Measurements from ENCODE around the gene GNB1. TPM values are rescaled to one million over a fixed set of nuclear protein-coding genes. Genes with fewer than 3 reads are reported as not detected.

Gene GNB1
- total RNA-seq, 1 donor from 2014 or later = 116 TPM

- Histone ChIP-seq H3K36me3 (ENCODE audit: control insufficient read depth, insufficient read depth, low read length) (no peaks in the 10 kb centered on the region), H3K4me3 (ENCODE audit: low read depth, low read length) (peak overlapping the region; percentile 96), H3K27me3 (ENCODE audit: control insufficient read depth, insufficient read depth, low read length) (no peaks in the 10 kb centered on the region)
- no peak for DNase-seq (ENCODE audit: low read depth)
- FAIRE-seq = no peak
- TF ChIP-seq CTCF (IDR thresholded peaks at IDR 0.05; ENCODE audit: insufficient read depth, low read length, severe bottlenecking) = no peak
Observed at GRCh38 chr1:1779320-1779675, 111.6 kb downstream of the GNB1 start.

- TF ChIP-seq CTCF (IDR thresholded peaks at IDR 0.05; ENCODE audit: insufficient read depth, low read length, severe bottlenecking) = peak; percentile 28
- FAIRE-seq (no peak), DNase-seq (ENCODE audit: low read depth) (no peak)
- no peaks in the 10 kb centered on the region for H3K36me3 ChIP-seq (ENCODE audit: control insufficient read depth, insufficient read depth, low read length)
- H3K4me3 ChIP-seq (ENCODE audit: low read depth, low read length) = peak overlapping the region; percentile 96
- no peaks in the 10 kb centered on the region for H3K27me3 ChIP-seq (ENCODE audit: control insufficient read depth, insufficient read depth, low read length)
Observed at GRCh38 chr1:1778663-1779319, 112.1 kb downstream of the GNB1 start.

- no peak for TF ChIP-seq CTCF (IDR thresholded peaks at IDR 0.05; ENCODE audit: insufficient read depth, low read length, severe bottlenecking)
- no peaks in the 10 kb centered on the region for H3K27me3 ChIP-seq (ENCODE audit: control insufficient read depth, insufficient read depth, low read length)
- DNase-seq (ENCODE audit: low read depth) (no peak), FAIRE-seq (no peak)
- H3K36me3 ChIP-seq (ENCODE audit: control insufficient read depth, insufficient read depth, low read length) = no peaks in the 10 kb centered on the region
- peak within 1 kb of the TSS; percentile 96 for H3K4me3 ChIP-seq (ENCODE audit: low read depth, low read length)
Observed at GRCh38 chr1:1777950-1778662, 112.8 kb downstream of the GNB1 start, which contains the start of gene NADK. NADK (minus strand) TSS chr1:1778470; CDS start chr1:1765406, 13,064 bp downstream.

- H3K36me3 ChIP-seq (ENCODE audit: control insufficient read depth, insufficient read depth, low read length) = peaks cover under 1% of the 10 kb centered on the region
- no peaks in the 10 kb centered on the region for H3K27me3 ChIP-seq (ENCODE audit: control insufficient read depth, insufficient read depth, low read length)
- DNase-seq (ENCODE audit: low read depth) = no peak
- FAIRE-seq = no peak
- no peak for TF ChIP-seq CTCF (IDR thresholded peaks at IDR 0.05; ENCODE audit: insufficient read depth, low read length, severe bottlenecking)
- peak overlapping the region; percentile 96 for H3K4me3 ChIP-seq (ENCODE audit: low read depth, low read length)
Observed at GRCh38 chr1:1777583-1777899, 113.3 kb downstream of the GNB1 start.

- H3K36me3 ChIP-seq (ENCODE audit: control insufficient read depth, insufficient read depth, low read length) = peaks cover 2% of the 10 kb centered on the region
- H3K27me3 ChIP-seq (ENCODE audit: control insufficient read depth, insufficient read depth, low read length) = no peaks in the 10 kb centered on the region
- FAIRE-seq (no peak), DNase-seq (ENCODE audit: low read depth) (no peak)
- peak overlapping the region; percentile 96 for H3K4me3 ChIP-seq (ENCODE audit: low read depth, low read length)
- no peak for TF ChIP-seq CTCF (IDR thresholded peaks at IDR 0.05; ENCODE audit: insufficient read depth, low read length, severe bottlenecking)
Observed at GRCh38 chr1:1776672-1777582, 114.0 kb downstream of the GNB1 start.
